GM18517 (cell line): ENCODE measurements around the gene SCMH1.

Experiments used
- ATAC-seq: cut with Tn5 transposase; IDR thresholded peaks from one replicate; pipeline ENCODE4 v1.9.1; 2021; ENCODE audit warnings: mild to moderate bottlenecking, moderate library complexity; ENCODE audit not compliant: unreplicated experiment

Gene SCMH1

DNA sequence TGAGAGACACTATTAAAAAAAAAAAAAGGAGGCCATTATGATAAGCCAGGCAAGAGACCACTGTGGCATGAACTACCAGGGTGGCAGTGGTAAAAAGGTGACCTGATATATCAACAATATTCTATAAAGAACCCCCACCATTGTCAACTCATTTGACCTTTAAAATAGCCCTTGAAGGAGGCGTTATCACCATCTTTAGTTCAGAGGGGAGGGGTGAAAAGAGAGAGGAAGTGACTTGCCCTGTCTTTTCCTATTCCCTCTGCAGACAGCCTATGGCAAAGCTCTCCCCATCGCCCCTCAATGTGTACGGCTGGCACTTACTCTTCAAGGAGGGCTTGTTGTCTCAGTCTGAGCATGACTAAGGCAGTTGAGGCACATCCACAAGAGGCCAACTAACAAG, 208.8 kb downstream of the SCMH1 start:
- no peak for ATAC-seq

DNA sequence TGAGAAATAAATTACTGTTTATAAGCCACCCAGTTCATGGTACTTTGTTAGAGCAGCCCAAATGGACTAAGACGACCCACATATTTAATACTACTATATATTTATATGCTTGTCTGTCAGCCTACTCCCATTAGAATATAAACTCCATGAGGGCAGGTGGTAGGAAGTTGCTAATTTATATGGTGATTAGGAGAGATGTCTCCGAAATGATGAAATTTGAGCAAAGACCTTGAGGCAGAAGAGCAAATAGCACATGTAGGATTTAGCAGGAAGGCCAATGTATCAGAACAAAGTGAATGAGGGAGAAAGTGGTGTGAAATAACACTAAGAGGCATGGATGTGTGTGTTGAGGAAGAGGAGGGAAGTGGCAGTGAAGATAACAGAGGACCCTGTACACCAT, 210.0 kb downstream of the SCMH1 start:
- no peak for ATAC-seq

DNA sequence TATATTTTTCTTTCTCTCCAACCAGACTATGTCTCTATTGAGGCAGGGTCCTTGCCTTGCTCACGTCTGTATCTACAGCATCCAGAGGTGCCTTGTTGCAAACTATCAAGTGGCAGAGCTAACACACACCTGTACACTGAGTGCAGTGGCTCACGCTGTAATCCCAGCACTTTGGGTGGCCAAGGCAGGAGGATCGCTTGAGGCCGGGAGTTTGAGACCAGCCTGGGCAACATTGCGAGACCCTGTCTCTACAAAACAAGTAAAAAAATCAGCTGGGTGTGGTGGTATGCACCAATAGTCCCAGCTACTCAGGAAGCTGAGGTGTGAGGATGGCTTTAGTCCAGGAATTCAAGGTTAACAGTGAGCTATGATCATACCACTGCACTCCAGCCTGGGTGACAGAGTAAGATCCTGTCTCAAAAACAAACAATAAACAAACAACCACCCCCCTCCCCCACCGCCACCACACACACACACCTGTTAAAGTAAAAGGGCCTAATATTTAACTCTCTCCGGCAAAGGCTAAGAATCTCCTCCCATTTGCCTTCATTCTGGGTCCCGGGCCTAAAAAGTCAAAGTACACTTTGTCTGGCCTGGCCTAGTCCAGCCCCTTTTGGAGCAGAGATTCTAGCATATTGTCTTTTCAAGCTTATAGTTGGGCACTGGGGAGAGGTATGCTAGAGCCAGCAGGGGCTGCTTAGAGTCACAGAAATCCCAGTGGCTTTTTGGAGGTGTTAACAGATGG, 211.1 kb downstream of the SCMH1 start:
- ATAC-seq: no peak

DNA sequence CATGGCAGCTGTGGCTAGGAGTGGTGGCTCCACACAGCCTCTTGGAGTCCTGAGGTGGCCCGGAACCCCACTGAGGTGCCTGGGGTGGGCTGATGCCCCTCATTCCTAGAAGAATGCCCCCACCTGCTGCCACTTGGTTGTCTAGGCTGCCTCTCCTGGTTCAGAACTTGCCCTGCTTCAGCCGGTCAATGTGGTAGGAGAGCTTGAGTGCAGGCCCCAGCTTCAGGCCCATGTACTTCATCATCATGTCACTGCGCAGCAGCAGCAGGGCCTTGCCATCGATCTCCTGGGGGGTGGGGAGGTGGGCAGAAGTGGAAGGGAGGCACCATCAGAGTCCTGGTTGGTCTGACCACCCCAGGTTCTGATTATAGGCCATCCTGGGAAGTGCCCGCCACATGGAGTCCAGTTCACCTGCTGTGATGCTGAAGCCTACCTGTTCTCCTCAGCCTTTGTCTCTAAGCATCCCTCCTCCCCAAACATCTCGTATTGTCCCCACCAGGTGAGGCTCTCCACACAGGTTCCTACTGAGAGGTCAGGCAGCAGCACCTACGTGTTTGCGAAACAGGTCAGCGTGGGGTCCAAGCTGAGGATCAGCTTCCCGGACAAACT, 214.0 kb downstream of the SCMH1 start:
- ATAC-seq: no peak

DNA sequence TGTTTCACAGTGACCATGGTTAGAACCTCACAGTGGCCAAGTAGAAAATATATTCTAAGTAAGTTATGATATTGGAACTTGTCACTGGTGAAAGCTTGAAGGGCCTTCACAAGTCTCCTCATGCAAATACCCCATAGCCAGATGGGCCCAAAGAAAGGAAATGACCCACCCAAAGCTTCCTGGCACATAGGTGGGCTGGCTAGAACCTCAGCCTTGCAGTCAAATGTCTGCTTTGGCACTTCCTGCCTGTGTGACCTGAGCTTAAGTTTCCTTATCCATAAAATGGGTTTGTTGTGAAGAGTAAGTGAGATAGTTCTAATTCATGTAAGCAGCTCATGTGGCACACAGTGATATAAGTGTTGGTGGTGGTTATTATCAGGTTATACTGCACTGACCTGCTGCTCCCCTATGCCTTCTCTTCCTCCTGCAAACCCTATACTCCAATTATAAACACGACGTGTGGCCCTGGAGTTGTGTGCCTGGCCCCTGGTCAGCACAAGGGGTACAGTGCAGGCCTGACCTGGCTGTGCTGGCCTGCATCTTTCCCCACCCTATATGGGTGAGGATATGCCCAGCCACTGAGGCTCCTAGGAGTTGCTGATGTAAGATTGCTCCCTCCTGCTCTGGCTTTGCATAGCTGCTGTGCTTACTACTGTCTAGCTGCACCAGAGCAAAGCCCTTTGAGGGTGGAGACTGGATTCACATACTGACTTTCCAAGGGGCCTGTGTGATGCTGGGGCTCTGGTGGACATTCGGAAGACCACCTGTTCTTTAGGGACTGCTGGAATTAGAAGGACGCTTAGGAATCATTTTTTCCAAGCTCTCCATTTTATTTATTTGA, 215.9 kb downstream of the SCMH1 start:
- no peak for ATAC-seq

DNA sequence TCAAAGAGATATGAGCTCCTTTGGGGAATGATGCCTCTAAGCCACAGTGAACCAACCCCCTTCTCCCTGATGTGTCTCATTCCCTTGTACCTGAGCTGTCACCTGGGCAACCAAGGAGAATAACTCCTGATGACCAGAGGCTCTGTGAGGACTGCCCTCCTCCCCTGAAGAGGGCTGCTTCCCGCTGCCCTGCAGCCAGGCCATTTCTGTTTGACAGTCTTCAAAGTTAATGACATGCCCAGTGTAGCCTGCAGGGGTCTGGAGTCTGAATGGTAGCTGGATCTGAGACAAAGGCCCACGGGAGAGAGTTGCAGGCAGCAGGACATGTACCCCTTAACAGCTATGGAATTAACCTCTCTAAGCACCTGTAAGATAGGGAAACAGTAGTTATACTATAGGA, 217.2 kb downstream of the SCMH1 start:
- no peak for ATAC-seq

DNA sequence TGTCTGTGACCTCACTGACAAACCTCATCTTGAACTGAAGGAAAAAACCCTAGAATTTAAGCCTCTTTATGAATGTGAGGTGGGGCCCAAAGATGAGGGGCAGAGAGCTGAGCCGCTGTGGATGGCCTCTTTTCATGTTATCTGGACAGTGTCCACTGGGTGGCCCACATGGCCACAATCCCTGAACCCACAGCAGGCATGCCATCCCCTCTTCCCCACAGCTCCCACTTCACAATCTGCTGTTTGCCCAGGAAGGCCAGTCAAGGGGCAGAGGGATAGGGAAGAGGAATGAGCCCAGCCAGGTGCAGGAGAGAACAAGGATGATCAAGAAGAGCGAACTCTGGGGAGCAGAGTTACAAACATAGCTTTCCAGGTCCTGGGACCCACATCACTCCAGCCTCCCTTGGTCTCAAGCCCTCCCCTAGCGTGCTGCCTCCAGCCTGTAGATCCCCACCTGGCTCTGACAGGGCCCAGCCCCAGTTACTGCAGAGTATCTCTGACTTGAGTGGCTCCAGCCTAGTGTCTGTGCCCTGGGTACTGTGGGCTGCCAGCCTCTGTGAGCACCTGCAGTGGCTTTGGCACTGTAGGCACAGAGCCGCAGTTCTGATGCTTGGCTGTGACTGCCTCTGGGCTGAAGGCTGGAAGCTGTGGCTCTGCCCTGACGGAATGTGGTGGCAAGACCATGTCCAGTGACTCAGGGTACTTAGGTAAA, 218.7 kb downstream of the SCMH1 start:
- ATAC-seq: no peak

DNA sequence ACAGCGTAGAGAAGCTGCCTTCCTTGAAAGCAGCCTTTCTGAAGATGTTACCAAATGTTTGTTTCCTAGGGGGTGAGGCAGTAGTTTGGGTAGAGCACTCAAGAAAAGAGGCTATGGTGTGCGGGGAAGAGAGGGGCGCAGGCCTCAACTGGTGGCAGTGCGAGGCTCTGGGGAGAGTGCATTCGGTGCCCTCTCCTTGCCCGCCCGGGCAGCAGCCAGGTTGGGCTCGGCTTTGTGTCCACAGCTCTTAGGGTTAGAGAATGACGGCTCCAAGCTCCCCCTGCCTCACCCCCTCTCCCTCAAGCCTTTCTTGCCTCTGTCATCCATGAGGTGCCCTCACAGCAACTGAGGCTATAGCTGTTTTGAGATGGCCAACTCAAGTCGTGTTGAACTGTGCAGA, 219.7 kb downstream of the SCMH1 start:
- no peak for ATAC-seq

DNA sequence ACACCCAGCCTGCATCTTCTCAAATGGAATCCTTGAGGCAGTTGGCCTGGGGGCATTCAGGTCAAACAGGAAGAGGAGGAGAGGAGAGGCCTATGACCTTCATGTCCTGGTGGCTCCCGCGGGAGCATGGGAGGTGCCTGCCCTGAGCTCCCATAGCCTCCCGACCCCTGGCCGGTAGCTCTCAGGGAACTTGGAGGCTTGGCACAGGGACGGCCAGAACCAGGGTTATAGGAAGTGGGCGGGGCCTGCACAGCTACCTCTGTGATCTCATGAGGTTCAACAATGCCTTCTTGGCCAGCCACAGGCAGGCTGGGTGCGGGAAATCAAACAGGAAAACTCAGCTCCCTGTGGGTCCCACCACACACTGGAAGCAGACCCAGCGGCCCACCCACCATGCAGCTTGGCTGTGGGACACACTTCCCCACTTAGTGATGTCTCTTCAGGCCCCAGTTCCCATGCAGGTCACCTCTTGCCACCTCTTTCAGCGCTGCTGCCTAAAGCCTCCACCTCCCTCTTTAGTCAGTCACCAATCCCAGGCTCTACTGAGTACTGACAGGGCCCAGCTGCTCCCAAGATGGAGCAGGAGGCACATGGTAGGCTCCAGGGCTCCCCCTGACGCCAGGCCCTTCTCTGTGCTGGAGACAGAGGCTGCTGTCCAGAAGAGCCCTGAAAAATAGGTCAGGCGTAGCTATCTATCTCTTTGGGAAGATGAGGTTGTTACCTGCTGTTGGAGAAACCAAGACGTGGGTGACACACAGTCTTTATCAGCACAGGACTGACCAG, 220.4 kb downstream of the SCMH1 start, which contains the start of gene SLFNL1:
Gene SLFNL1 (minus strand): TSS at position 200 of the 783 bp plus-strand sequence. CDS start 1,065 bp downstream, outside the sequence.
- ATAC-seq: no peak

DNA sequence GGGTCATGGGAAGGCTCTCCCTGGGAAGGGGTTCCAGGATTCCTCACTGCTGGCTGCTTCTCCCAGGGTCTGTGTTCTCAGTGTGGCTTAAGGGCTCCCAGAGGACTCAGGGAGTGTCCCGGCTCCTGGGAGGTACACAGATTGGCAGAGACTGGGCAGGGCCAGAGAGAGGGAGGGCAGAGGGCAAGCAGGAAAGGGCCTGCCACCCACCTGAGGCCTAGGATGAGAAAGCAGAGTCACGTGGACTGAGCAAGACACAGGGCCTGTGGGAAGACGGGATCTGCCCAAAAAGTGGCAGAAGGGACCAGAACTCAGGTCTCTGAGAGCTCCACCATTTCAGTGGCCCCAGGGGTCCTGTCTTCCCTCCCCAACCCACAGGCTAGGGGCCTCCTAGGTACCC, 221.5 kb downstream of the SCMH1 start:
- no peak for ATAC-seq

DNA sequence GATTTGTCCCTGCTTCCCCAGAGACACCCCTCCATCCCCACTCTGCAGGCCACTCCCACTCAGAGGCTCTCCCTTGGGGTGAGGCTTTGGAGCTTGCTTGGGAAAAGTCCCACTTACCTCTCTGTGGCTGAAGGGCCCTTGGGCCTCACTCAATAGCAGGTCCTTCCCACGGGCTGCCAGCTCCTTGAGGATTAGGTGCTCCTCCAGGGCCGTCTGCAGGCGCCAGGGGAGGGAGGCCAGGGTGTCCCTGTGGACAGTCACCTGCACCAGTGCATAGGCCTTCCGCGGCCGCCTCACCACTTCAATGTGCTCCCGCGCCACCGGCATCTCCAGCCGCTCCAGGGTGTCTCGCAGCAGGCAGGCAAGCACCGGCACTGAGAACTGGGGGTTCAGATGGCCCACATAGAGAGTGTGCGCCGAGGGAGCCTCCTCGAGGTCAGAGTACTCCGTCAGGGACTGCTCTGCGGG, 222.0 kb downstream of the SCMH1 start:
- no peak for ATAC-seq

DNA sequence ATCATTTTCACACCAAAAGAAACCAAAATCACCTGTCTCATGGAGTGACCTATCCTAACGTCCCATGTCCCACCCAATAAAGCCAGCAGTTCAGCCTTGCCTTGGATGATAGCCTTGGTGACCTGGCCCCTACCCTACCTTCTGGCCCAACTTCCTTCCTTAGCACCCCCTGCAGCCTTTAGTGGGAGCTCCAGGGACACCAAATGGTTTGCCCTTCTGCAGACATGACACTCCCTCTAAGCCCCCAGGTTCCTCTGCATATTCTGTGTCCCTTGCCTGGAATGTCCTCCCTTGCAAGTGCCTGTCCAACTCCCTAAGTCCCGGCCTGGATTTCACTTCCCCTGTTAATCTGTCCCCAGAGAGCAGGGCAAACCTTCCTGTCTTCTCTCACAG, 222.8 kb downstream of the SCMH1 start:
- ATAC-seq: no peak

DNA sequence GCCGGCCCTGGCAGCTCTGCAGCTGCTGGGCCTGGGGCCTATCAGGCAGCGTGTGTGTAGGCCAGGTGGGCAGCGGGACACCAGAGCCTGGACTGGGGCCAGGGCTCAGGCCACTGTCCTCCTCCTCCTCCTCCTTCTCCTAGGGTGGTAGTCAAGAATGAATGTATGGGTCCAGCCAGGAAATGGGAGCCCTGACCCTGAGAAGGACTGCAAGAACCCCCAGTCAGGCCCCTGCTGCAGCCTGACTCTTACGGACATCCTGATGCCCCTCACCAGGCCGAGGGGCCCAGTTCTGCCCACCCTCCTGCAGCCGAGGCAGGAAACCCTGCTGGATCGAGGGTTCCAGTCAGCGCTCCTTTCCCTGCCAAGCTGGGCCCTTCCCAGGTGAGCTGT, 224.1 kb downstream of the SCMH1 start:
- no peak for ATAC-seq

DNA sequence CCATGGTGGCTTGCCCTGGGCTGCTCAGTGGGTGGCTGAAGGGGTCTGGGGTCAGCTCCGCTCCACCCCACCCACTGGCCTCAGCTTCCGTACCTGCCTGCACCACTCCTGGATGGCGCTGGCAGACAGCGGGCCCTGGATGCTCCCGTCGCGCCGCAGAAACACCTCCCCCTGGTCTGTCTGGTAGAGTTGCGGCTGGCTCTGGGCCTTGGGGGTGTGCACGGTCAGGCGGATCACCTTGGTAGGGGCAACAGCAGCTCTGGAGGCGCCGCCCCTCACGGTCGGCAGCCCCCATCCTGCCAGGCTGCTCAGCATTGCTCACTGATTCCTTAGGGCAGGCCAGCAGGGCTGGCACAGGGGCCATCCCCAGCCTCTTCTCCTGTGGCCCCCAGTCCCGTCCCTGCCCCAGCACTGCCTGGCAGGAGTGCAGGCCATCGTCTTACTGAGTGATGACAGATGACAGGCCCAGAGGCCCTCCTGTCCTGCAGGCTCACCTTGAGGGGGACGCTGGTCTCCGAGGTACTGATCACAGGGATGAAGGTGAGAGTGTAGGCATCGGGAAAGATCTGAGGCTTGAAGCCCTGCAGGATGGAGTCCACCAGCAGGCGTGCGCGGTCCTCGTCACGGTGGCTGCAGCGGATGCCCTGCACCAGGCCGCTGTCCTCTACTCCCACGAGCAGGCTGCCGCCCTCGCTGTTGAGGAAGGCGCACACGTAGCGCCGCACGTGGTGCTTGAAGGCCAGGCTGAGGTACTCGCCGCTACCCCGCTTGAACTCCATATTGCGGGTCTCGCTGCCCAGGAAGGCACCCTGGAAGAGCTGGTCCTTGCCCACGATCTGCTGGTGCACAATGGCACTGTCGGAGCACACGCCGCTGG, 224.7 kb downstream of the SCMH1 start:
- no peak for ATAC-seq

DNA sequence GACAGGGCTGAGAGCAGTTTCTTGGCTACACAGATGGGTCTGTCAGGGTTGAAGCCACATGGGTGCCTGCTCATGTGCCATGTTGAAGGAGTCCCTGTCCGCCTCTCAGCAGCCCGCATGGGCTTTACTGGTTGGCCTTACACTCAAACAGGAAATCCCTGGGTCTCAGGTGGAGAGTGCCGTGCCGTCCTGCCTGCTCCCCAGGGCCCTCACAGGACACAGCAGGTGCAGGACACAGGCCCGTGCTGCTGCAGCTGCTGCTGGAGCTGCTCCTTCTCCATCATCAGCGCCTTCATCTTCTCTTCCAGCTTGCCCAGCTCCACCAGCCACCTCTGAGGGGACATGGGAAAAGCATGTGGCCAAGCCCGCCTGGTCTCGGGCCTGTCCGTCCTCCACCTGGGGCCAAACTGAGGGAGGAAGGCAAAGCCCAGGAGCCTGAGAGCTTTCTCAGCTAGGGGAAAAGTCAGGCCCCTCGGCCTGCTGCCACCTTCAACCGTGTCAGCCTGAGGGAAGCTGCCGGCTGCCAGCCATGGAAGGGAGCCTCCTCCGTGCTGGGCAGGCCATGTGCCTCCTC, 226.1 kb downstream of the SCMH1 start:
- ATAC-seq: no peak

DNA sequence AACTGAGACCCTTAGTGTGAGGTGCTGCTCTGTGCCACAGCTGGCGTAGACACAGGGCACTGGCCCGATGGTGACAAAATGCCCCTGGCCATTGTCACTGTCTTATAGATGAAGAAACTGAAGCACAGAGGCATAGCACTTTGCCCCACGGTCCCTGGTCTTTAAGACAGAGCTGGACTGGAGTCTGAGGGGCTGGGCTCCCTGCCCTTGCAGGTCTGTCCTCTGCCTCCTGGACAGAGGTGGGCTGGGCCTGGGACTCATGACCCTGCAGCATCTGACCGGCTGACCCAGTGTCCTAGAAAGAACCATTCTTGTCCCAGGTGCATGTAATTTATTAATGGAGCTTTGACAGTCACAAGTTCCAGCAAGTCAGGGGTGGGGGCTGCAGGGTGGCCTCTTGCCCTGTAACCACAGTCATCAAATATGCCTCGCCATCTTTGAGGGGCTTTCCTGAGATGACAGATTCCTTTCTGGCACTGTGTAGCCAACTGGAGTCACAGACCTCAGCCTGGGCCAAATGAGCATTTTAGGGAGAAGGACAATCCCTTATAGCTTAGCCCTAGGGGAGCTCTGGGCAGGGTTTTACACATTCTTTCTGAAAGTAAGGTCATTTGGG, 226.7 kb downstream of the SCMH1 start:
- ATAC-seq: no peak

DNA sequence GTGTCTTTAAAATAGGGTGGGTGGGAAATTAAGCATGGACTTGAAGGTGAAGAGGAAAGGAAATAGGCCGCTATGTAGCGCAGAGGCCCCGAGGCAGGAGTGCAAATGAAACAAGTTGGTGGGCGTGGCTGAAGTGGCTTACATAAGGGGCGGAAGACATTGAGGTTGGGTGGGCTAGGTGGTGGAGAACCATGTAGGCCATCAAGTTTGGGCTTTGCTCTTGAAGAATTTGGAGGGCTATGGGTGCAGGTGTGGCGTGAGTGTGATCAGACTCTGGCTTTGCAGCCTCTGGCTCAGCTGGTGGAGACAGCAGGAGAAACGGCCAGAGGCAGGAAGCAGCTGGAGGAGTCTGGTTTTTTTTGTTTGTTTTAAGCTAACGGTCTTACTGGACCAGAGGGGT, 227.2 kb downstream of the SCMH1 start:
- no peak for ATAC-seq

DNA sequence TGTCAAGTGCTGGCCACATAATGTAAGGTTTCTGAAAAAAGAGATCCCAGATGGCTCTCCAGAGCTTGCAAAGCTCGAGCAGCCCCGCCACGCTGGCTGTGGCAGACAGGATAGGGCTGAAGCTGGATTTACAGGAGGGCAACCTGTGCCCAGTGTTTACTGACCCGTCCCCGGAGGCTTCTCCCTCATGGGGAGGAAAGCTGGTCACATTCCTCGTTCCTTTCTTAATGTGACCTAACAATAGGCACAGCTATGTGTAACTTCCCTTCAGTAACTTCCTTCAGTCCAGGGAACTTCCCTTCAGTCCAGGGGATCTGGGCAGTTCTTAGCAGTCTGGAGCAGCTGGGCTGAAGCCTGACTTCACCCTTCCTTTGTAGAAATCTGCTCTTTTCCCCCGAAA, 228.3 kb downstream of the SCMH1 start:
- no peak for ATAC-seq

DNA sequence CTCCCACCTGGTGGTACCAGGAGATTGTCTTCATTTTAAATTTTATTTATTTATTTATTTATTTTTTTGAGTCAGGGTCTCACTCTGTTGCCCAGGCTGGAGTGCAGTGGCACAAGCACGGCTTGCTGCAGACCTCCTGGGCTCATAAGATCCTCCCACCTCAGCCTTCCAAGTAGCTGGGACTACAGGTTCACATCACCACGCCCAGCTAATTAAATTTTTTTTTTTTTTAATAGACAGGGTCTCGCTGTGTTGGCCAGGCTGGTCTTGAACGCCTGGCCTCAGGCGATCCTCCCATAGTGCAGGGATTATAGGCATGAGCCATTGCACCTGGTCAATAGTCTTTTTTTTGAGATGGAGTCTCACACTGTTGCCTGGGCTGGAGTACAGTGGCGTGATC, 229.1 kb downstream of the SCMH1 start:
- no peak for ATAC-seq
